HG03342 (cell line): ENCODE measurements around the gene HMOX2.
A peak's percentile ranks its signal among the peaks of the same experiment; 100 is the strongest.

Experiments
- ATAC-seq: cut with Tn5 transposase; IDR thresholded peaks from one replicate; pipeline ENCODE4 v1.9.1; 2021; ENCODE audit warnings: mild to moderate bottlenecking, moderate library complexity; ENCODE audit not compliant: unreplicated experiment

HMOX2 gene

GRCh38 chr16:4499196-4499555, 23.0 kb downstream of the HMOX2 start:
- no peak for ATAC-seq

GRCh38 chr16:4500272-4500671, 24.1 kb downstream of the HMOX2 start:
- ATAC-seq: no peak

GRCh38 chr16:4501071-4501478, 24.9 kb downstream of the HMOX2 start:
- ATAC-seq: no peak

- ATAC-seq: peak; percentile 82
Observed at GRCh38 chr16:4505356-4506147, 29.4 kb downstream of the HMOX2 start.

- no peak for ATAC-seq
Observed at GRCh38 chr16:4506450-4506849, 30.3 kb downstream of the HMOX2 start.

- ATAC-seq: no peak
Observed at GRCh38 chr16:4507588-4508345, 31.6 kb downstream of the HMOX2 start.

GRCh38 chr16:4508806-4509205, 32.6 kb downstream of the HMOX2 start:
- no peak for ATAC-seq

GRCh38 chr16:4509420-4509819, 33.2 kb downstream of the HMOX2 start:
- no peak for ATAC-seq

- ATAC-seq: no peak
Observed at GRCh38 chr16:4510131-4510530, 33.9 kb downstream of the HMOX2 start.

GRCh38 chr16:4510747-4511426, 34.7 kb downstream of the HMOX2 start:
- ATAC-seq: no peak

GRCh38 chr16:4511441-4512082, 35.4 kb downstream of the HMOX2 start:
- ATAC-seq: no peak

- ATAC-seq: no peak
Observed at GRCh38 chr16:4512473-4512872, 36.3 kb downstream of the HMOX2 start.

GRCh38 chr16:4513086-4513860, 37.1 kb downstream of the HMOX2 start:
- ATAC-seq: no peak

GRCh38 chr16:4513881-4514280, 37.7 kb downstream of the HMOX2 start:
- no peak for ATAC-seq

- ATAC-seq: no peak
Observed at GRCh38 chr16:4514606-4515005, 38.4 kb downstream of the HMOX2 start.

GRCh38 chr16:4515611-4516233, 39.5 kb downstream of the HMOX2 start:
- ATAC-seq: peak; percentile 53

- ATAC-seq: no peak
Observed at GRCh38 chr16:4517812-4518680, 41.8 kb downstream of the HMOX2 start.

- no peak for ATAC-seq
Observed at GRCh38 chr16:4519274-4520058, 43.3 kb downstream of the HMOX2 start.
